Stomach (tissue), 9 donors: Measurements from ENCODE around the gene MRPL54. TPM values are rescaled to one million over a fixed set of nuclear protein-coding genes. Genes with fewer than 3 reads are reported as not detected.
"Not testable (repeated sequence)": the region's sequence is repeated elsewhere in the genome, so short reads cannot be mapped to it uniquely, and the experiment has no call there.

Experiments
- DNase-seq, 2 donors: peaks; one replicate each; pipeline versions ENCODE4 v3.0.0 to v3.0.0-alpha.2; 2013 to 2019
- H3K27ac ChIP-seq, 5 donors: fragments of 200-600 bp in 4 of 5; sonication (generic) in 4 of 5; one replicate each; pipeline ENCODE4 v1.5.1; 2013 to 2019; ENCODE audit warnings: mild to moderate bottlenecking in 1 of 5, moderate library complexity in 1 of 5
- H3K27me3 ChIP-seq, 3 donors: fragments of 200-600 bp; sonication (generic); one replicate each; pipeline ENCODE4 v1.5.1; 2017 to 2019; ENCODE audit warnings: mixed run types in 1 of 3
- H3K36me3 ChIP-seq, 4 donors: fragments of 200-600 bp; sonication (generic); 1 replicate in 3 of 4; 2 replicates in 1 of 4; pipeline ENCODE4 v1.5.1; 2016 to 2019
- H3K4me1 ChIP-seq, 4 donors: fragments of 200-600 bp; sonication (generic); one replicate each; pipeline ENCODE4 v1.5.1; 2016 to 2019
- H3K4me3 ChIP-seq, 4 donors: fragments of 200-600 bp; sonication (generic) in 3 of 4; one replicate each; pipeline ENCODE4 v1.5.1; 2016 to 2019; ENCODE audit warnings: mild to moderate bottlenecking in 1 of 4
- H3K9me3 ChIP-seq, 4 donors: fragments of 200-600 bp; sonication (generic); one replicate each; pipeline ENCODE4 v1.5.1; 2016 to 2019
- EP300 ChIP-seq: sonication (generic); formaldehyde crosslinking; IDR thresholded peaks from one replicate; pipeline ENCODE4 v1.6.1; 2017; ENCODE audit warnings: antibody characterized with exemption
- POLR2A ChIP-seq, 4 donors: fragments of 450-650 bp; IDR thresholded peaks; one replicate each; pipeline ENCODE4 v1.6.1; 2016; ENCODE audit warnings: antibody characterized with exemption in 4 of 4, control low read depth in 2 of 4, mild to moderate bottlenecking in 1 of 4, moderate library complexity in 1 of 4
- POLR2AphosphoS5 ChIP-seq, 3 donors: sonication (generic); formaldehyde crosslinking; IDR thresholded peaks; one replicate each; pipeline ENCODE4 v1.6.1; 2016; ENCODE audit warnings: antibody characterized with exemption in 3 of 3
- WGBS, 5 donors: extraction: QIAGEN DNeasy Blood & Tissue Kit in 3 of 5; methylation state at CpG; one replicate each; pipeline versions ENCODE4 v1.1.5 to v1.1.7; 2013 to 2018; 5-methylcytosine and 5-hydroxymethylcytosine counted together
- intact Hi-C: fragments of 100-400 bp; cut with DNase I; formaldehyde crosslinking; loops from one replicate; pipeline ENCODE4 v1.15.1; 2023; ENCODE audit warnings: low total_unique reads
- polyA plus RNA-seq, 3 donors: library from polyadenylated mRNA; stranded (reverse); fragments of 200-250 nt; gene quantifications; one replicate each; pipeline ENCODE4 v1.2.3, GENCODE V29; 2013
- total RNA-seq, 5 donors: library from RNA; depleted of rRNA; stranded (reverse); fragments of >200 nt; gene quantifications; one replicate each; pipeline versions ENCODE4 v1.1.0 to v1.2.3, GENCODE V29; 2014 to 2016
- TF ChIP-seq, protein P1 (sequence below), 7 experiments: fragments of 450-650 bp in 4 of 7; fragments of 200-600 bp in 3 of 7; sonication (generic) in 3 of 7; IDR thresholded peaks; one replicate each; pipeline ENCODE4 v1.5.1; 2016 to 2019; ENCODE audit warnings: antibody characterized with exemption in 7 of 7, control low read depth in 2 of 7, mild to moderate bottlenecking in 1 of 7
- donor health status: healthy with polysubstance abuse.
- donor health status: Bipolar disorder and iron deficiency.
- donor health status: healthy.

MRPL54 gene
- total and polyA plus RNA-seq, 8 donors = 15.2 to 221 (median 159) TPM

DNA sequence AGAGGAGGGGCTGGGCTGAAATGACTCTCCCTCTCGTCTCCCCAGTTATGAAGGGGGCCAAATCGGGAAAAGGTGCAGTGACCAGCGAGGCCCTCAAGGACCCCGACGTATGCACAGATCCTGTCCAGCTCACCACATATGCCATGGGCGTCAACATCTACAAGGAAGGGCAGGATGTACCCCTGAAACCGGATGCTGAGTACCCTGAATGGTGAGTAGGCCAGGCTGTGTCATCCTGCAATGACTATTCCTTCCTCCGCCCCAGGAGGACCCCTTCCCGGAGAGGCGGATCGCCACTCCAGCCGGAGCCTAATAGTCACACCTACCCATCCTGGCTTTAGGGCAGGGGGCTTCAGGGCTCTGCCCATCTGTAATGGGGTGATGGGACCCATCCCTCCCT, 2.6 kb downstream of the MRPL54 start:
- H3K27me3 ChIP-seq = no peaks in the 10 kb centered on the region
- no peaks in the 10 kb centered on the region for H3K9me3 ChIP-seq
- TF ChIP-seq POLR2A (IDR thresholded peaks at IDR 0.05) = no peak
- TF ChIP-seq, protein P1, sequence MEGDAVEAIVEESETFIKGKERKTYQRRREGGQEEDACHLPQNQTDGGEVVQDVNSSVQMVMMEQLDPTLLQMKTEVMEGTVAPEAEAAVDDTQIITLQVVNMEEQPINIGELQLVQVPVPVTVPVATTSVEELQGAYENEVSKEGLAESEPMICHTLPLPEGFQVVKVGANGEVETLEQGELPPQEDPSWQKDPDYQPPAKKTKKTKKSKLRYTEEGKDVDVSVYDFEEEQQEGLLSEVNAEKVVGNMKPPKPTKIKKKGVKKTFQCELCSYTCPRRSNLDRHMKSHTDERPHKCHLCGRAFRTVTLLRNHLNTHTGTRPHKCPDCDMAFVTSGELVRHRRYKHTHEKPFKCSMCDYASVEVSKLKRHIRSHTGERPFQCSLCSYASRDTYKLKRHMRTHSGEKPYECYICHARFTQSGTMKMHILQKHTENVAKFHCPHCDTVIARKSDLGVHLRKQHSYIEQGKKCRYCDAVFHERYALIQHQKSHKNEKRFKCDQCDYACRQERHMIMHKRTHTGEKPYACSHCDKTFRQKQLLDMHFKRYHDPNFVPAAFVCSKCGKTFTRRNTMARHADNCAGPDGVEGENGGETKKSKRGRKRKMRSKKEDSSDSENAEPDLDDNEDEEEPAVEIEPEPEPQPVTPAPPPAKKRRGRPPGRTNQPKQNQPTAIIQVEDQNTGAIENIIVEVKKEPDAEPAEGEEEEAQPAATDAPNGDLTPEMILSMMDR (IDR thresholded peaks at IDR 0.05) = no peak
- TF ChIP-seq EP300 = no peak
- no peak for TF ChIP-seq POLR2AphosphoS5 (IDR thresholded peaks at IDR 0.05)
- no peak overlapping the region for H3K27ac ChIP-seq
- intact Hi-C loops = no loop called here
- no peak for DNase-seq
- peaks cover 12 to 43% (median 30%) of the 10 kb centered on the region in 4 donors for H3K4me1 ChIP-seq
- H3K4me3 ChIP-seq = no peak overlapping the region
- peaks cover 35 to 54% (median 50%) of the 10 kb centered on the region in 4 donors for H3K36me3 ChIP-seq
- WGBS, 5 donors = 89 to 92% (median 92%) methylated on average over 12 of the region's 12 CpGs

DNA sequence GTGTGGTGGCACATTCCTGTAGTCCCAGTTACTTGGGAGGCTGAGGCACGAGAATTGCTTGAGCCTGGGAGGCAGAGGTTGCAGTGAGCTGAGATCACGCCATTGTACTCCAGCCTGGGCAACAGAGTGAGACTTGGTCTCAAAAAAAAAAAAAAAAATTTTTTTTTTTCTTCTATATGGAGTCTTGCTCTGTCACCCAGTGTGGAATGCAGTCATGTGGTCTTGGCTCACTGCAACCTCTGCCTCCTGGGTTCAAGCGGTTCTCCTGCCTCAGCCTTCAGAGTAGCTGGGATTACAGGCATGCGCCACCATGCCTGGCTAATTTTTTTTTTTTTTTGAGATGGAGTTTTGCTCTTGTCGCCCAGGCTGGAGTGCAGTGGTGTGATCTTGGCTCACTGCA, 3.3 kb downstream of the MRPL54 start:
- H3K9me3 ChIP-seq, DNase-seq, H3K27ac ChIP-seq, H3K4me3 ChIP-seq, intact Hi-C loops, H3K27me3 ChIP-seq: not testable (repeated sequence)
- Histone ChIP-seq H3K4me1 (peaks cover 12 to 37% (median 24%) of the 10 kb centered on the region in 4 donors), H3K36me3 (peaks cover 35 to 56% (median 51%) of the 10 kb centered on the region in 4 donors)
- WGBS, 5 donors = 90 to 97% (median 96%) methylated on average over 5 of the region's 5 CpGs

GRCh38 chr19:3766520-3766919, 4.0 kb downstream of the MRPL54 start:
- TF ChIP-seq, protein P1 (IDR thresholded peaks at IDR 0.05) = no peak
- TF ChIP-seq EP300 = no peak
- no peak for TF ChIP-seq POLR2A (IDR thresholded peaks at IDR 0.05)
- TF ChIP-seq POLR2AphosphoS5 (IDR thresholded peaks at IDR 0.05) = no peak
- H3K4me1 ChIP-seq = peaks cover 12 to 32% (median 20%) of the 10 kb centered on the region in 4 donors
- intact Hi-C loops = no loop called here
- H3K4me3 ChIP-seq = no peak overlapping the region
- H3K9me3 ChIP-seq = no peaks in the 10 kb centered on the region
- no peaks in the 10 kb centered on the region for H3K27me3 ChIP-seq
- H3K36me3 ChIP-seq = peaks cover 35 to 56% (median 51%) of the 10 kb centered on the region in 4 donors
- no peak for DNase-seq
- H3K27ac ChIP-seq = no peak overlapping the region
- WGBS, 5 donors = 81 to 87% (median 84%) methylated on average over 7 of the region's 7 CpGs

DNA sequence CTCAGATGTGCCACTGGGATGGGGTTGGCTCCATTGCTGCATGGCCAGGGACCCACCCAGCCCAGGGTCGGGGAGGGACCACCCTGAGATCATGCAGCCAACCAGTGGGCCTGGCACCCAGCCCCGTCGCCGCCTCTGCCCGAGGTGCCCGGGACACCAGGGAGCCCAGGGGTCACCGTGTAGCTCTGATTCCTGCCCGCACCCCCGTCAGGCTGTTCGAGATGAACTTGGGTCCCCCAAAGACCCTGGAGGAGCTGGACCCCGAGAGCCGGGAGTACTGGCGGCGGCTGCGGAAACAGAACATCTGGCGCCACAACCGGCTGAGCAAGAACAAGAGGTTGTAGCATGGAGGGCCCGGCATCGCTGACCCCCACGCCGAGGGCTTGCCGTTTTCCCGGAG, 4.6 kb downstream of the MRPL54 start:
- intact Hi-C loops = no loop called here
- no peak for TF ChIP-seq POLR2AphosphoS5 (IDR thresholded peaks at IDR 0.05)
- TF ChIP-seq POLR2A (IDR thresholded peaks at IDR 0.05) = no peak
- TF ChIP-seq EP300 = no peak
- TF ChIP-seq, protein P1 (IDR thresholded peaks at IDR 0.05) = no peak
- Histone ChIP-seq H3K27ac (no peak overlapping the region), H3K4me3 (no peak overlapping the region), H3K4me1 (peaks cover 8 to 27% (median 15%) of the 10 kb centered on the region in 4 donors), H3K27me3 (no peaks in the 10 kb centered on the region), H3K36me3 (peaks cover 35 to 56% (median 51%) of the 10 kb centered on the region in 4 donors), H3K9me3 (no peaks in the 10 kb centered on the region)
- WGBS, 5 donors = 87 to 96% (median 94%) methylated on average over 14 to 23 of the region's 23 CpGs
- DNase-seq = no peak

GRCh38 chr19:3768015-3768747, 5.7 kb downstream of the MRPL54 start:
- DNase-seq = no peak
- WGBS, 5 donors = 82 to 89% (median 86%) methylated on average over 23 to 25 of the region's 25 CpGs

More at GRCh38 chr19:3768015-3768747, 5.7 kb downstream of the MRPL54 start:
- H3K27me3 ChIP-seq = no peaks in the 10 kb centered on the region
- intact Hi-C loops = no loop called here
- peaks cover 6 to 21% (median 10%) of the 10 kb centered on the region in 4 donors for H3K4me1 ChIP-seq
- no peaks in the 10 kb centered on the region for H3K9me3 ChIP-seq
- TF ChIP-seq, protein P1 (IDR thresholded peaks at IDR 0.05) = no peak
- TF ChIP-seq POLR2AphosphoS5 (IDR thresholded peaks at IDR 0.05) (no peak), POLR2A (IDR thresholded peaks at IDR 0.05) (no peak), EP300 (no peak)
- H3K36me3 ChIP-seq = peaks cover 35 to 56% (median 51%) of the 10 kb centered on the region in 4 donors
- no peak overlapping the region for H3K27ac ChIP-seq
- H3K4me3 ChIP-seq = no peak overlapping the region
